Sigmoid colon (tissue), 7 donors: ENCODE measurements around the gene PPP1R13L. TPM values are rescaled to one million over a fixed set of nuclear protein-coding genes. Genes with fewer than 3 reads are reported as not detected.

Experiments used
- DNase-seq: peaks from one replicate; pipeline ENCODE4 v3.0.0-alpha.2; 2019
- H3K27ac ChIP-seq, 4 donors: fragments of 200-600 bp; sonication (generic); one replicate each; pipeline ENCODE4 v1.5.1; 2016 to 2019; ENCODE audit warnings: mild to moderate bottlenecking in 1 of 4
- H3K27me3 ChIP-seq, 3 donors: fragments of 200-600 bp; sonication (generic); one replicate each; pipeline ENCODE4 v1.5.1; 2019; ENCODE audit warnings: mild to moderate bottlenecking in 1 of 3
- H3K36me3 ChIP-seq, 4 donors: fragments of 200-600 bp; sonication (generic); one replicate each; pipeline ENCODE4 v1.5.1; 2016 to 2019
- H3K4me1 ChIP-seq, 4 donors: fragments of 200-600 bp; sonication (generic); one replicate each; pipeline ENCODE4 v1.5.1; 2017 to 2019
- H3K4me3 ChIP-seq, 4 donors: fragments of 200-600 bp; sonication (generic); one replicate each; pipeline ENCODE4 v1.5.1; 2017 to 2019; ENCODE audit warnings: mild to moderate bottlenecking in 2 of 4, moderate library complexity in 1 of 4
- H3K9me3 ChIP-seq, 4 donors: fragments of 200-600 bp in 3 of 4; sonication (generic) in 3 of 4; one replicate each; pipeline versions ENCODE4 v1.5.1 to v1.6.1; 2013 to 2019
- CTCF ChIP-seq, 4 experiments: fragments of 450-650 bp in 3 of 4; fragments of 200-600 bp in 1 of 4; IDR thresholded peaks; one replicate each; pipeline ENCODE4 v1.5.1; 2016 to 2019; ENCODE audit warnings: antibody characterized with exemption in 4 of 4, mild to moderate bottlenecking in 3 of 4, moderate library complexity in 2 of 4
- EP300 ChIP-seq, 4 donors: sonication (generic); formaldehyde crosslinking; IDR thresholded peaks; one replicate each; pipeline ENCODE4 v1.6.1; 2017; ENCODE audit warnings: antibody characterized with exemption in 4 of 4
- POLR2A ChIP-seq, 2 donors: fragments of 450-650 bp; IDR thresholded peaks; one replicate each; pipeline ENCODE4 v1.6.1; 2016; ENCODE audit warnings: antibody characterized with exemption in 2 of 2, mild to moderate bottlenecking in 2 of 2, moderate library complexity in 2 of 2
- POLR2AphosphoS5 ChIP-seq, 4 donors: sonication (generic); formaldehyde crosslinking; IDR thresholded peaks; one replicate each; pipeline ENCODE4 v1.6.1; 2017; ENCODE audit warnings: antibody characterized with exemption in 4 of 4
- WGBS, 2 donors: extraction: QIAGEN DNeasy Blood & Tissue Kit; methylation state at CpG; one replicate each; pipeline ENCODE4 v1.1.7; 2013; 5-methylcytosine and 5-hydroxymethylcytosine counted together
- intact Hi-C: fragments of 100-400 bp; cut with DNase I; formaldehyde crosslinking; loops from one replicate; pipeline ENCODE4 v1.15.1; 2023
- polyA plus RNA-seq, 3 donors: library from polyadenylated mRNA; stranded (reverse); fragments of 200-250 nt; gene quantifications; one replicate each; pipeline ENCODE4 v1.2.3, GENCODE V29; 2013
- total RNA-seq, 4 donors: library from RNA; depleted of rRNA; stranded (reverse); fragments of >200 nt; gene quantifications; one replicate each; pipeline ENCODE4 v1.1.0, GENCODE V29; 2016
- donor health status: healthy with polysubstance abuse.
- donor health status: Bipolar disorder and iron deficiency.
- donor health status: healthy.

PPP1R13L gene
- total and polyA plus RNA-seq, 7 donors = 5.8 to 34.0 (median 9.4) TPM

GRCh38 chr19:45342911-45343310 is 62.0 kb downstream of the PPP1R13L start:
- no peak overlapping the region for H3K27ac ChIP-seq
- intact Hi-C loops = no loop called here
- peaks cover 25 to 73% (median 52%) of the 10 kb centered on the region in 3 donors for H3K27me3 ChIP-seq
- TF ChIP-seq CTCF (IDR thresholded peaks at IDR 0.05) (no peak), POLR2AphosphoS5 (IDR thresholded peaks at IDR 0.05) (no peak), POLR2A (IDR thresholded peaks at IDR 0.05) (no peak), EP300 (IDR thresholded peaks at IDR 0.05) (no peak)
- no peak for DNase-seq
- H3K4me1 ChIP-seq = peaks cover 0 to 21% (median 10%) of the 10 kb centered on the region in 4 donors
- no peak overlapping the region for H3K4me3 ChIP-seq
- no peaks in the 10 kb centered on the region for H3K36me3 ChIP-seq
- H3K9me3 ChIP-seq = no peaks in the 10 kb centered on the region
- WGBS, 2 donors = 78 to 82% methylated on average over 13 of the region's 13 CpGs

DNA sequence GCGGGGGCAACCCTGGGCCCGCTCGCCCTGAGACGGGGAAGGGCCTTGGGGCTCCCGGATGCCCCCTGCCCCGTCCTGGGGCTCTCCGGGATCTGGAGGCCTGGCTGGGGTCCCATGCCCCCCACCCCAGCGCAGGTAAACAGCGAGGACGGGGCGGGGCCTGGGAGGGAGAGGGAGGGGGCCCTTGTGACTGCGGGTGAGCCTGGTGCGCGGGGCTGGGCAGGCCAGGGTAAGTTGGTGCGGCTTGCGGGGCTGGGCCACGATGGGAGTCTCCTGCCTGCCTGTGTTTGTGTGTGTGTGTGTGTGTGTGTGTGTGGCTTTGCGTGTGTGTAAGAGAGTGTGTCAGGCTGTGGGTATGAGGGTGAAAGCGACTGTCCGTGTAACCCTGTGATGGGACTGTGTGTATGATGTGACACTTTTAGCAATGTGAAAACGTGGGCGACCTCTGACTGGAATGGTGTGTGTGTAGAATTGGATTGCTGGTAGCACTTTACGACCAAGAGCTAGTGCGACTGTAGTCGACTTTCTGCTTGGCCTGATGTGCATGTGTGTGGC is 63.9 kb downstream of the PPP1R13L start:
- Histone ChIP-seq H3K9me3 (no peaks in the 10 kb centered on the region), H3K4me3 (peak overlapping the region in 2 of 4 donors; percentile 13 to 27), H3K27me3 (peaks cover 21 to 54% (median 35%) of the 10 kb centered on the region in 3 donors), H3K4me1 (peaks cover 0 to 15% (median 10%) of the 10 kb centered on the region in 4 donors), H3K36me3 (no peaks in the 10 kb centered on the region), H3K27ac (no peak overlapping the region)
- WGBS, 2 donors = 5 to 13% methylated on average over 25 of the region's 25 CpGs
- no peak for DNase-seq
- intact Hi-C loops = no loop called here
- TF ChIP-seq POLR2AphosphoS5 (IDR thresholded peaks at IDR 0.05) (no peak), EP300 (IDR thresholded peaks at IDR 0.05) (no peak), POLR2A (IDR thresholded peaks at IDR 0.05) (no peak), CTCF (IDR thresholded peaks at IDR 0.05) (no peak)

DNA sequence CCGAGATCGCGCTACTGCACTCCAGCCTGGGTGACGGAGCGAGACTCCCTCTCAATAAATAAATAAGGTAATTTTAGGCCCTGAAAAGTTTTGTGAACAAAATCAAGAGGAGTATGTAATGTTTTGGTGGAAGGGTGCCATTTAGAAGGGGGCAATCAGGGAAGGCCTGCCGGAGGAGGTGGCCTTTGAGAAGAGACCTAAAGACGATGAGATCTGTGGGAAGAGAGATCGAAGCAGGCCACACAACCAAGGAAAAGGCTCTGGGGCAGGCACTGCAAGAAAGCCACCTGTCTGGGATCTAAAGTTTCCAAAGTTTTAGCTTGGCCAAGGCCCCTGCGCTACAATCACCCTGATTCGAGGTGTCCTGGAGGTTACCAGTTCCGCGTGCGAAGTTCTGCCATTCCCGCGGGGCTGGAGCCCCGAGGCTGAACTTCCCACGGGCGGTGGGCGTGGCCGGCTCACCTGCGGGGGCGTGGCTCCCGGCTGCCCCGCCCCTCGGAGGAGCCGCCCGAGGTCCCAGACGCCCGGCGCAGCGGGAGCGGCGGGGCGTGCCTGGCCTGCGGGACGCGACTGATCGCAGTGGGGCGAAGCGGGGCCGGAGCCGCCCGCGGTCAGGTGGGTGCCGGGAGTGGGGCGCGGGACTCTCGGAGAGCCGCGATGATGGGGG is 64.5 kb downstream of the PPP1R13L start, which contains the start of gene KLC3:
Gene KLC3 (plus strand): TSS at position 519 of the 667 bp plus-strand sequence. CDS start 4,792 bp downstream, outside the sequence.
- no peak within 1 kb of the TSS for H3K27ac ChIP-seq
- no peak for DNase-seq
- WGBS, 2 donors = 8 to 11% methylated on average over 50 of the region's 50 CpGs
- TF ChIP-seq EP300 (IDR thresholded peaks at IDR 0.05) = no peak
- TF ChIP-seq CTCF (IDR thresholded peaks at IDR 0.05) = no peak
- intact Hi-C loops = no loop called here
- H3K4me3 ChIP-seq = peak within 1 kb of the TSS in 2 of 4 donors; percentile 13 to 27
- no peaks in the 10 kb centered on the region for H3K36me3 ChIP-seq
- H3K9me3 ChIP-seq = no peaks in the 10 kb centered on the region
- H3K27me3 ChIP-seq = peaks cover 21 to 48% (median 29%) of the 10 kb centered on the region in 3 donors
- H3K4me1 ChIP-seq = peaks cover 0 to 15% (median 10%) of the 10 kb centered on the region in 4 donors

DNA sequence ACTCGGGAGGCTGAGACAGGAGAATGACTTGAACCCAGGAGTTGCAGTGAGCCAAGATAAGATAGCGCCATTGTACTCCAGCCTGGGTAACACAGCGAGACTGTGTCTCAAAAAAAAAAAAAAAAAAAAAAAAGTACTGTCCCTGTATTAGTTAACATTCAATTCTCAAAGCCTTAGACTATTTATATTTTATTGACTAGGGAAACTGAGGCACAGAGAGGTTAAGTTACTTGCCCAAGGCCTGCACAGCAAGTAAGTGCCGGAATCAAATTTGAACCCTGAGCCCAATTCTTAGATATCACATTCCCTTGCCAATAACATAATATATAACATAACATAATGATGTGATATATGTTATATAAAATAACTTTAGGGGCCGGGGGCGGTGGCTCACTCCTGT is 65.2 kb downstream of the PPP1R13L start:
- Histone ChIP-seq H3K9me3 (no peaks in the 10 kb centered on the region), H3K4me1 (peaks cover 0 to 15% (median 10%) of the 10 kb centered on the region in 4 donors), H3K27me3 (peaks cover 18 to 40% (median 21%) of the 10 kb centered on the region in 3 donors), H3K4me3 (no peak overlapping the region), H3K27ac (no peak overlapping the region), H3K36me3 (no peaks in the 10 kb centered on the region)
- TF ChIP-seq POLR2AphosphoS5 (IDR thresholded peaks at IDR 0.05) (no peak), CTCF (IDR thresholded peaks at IDR 0.05) (no peak), POLR2A (IDR thresholded peaks at IDR 0.05) (no peak), EP300 (IDR thresholded peaks at IDR 0.05) (no peak)
- intact Hi-C loops = loop anchor here (2.0 kb wide), 2 partner anchors 89 to 323 kb away; partner anchors contain the start of gene MARK4
- no peak for DNase-seq
- WGBS, 2 donors = 75 to 85% methylated on average over 6 of the region's 6 CpGs
